ENCODE results near the gene NUP37.

DNA sequence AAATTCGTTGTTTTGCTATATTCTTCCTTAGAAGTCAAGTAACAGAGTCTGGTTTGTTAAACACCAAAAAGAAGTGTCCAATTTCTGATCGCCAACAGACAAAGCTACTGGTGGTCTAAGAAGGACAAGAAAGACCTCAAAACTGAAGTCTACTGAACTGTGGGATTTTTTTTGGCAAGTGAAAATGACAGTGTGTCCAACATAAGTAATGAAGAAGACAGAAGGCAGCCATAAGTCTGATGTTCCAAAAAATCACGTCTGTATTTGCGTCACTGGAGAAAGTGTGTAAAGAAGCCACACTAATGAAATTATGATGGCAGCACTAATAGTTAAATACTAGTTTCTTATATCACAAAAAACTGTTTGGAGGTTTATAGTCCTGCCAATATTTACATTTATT is 90.8 kb downstream of the NUP37 start:
- TF ChIP-seq POLR2A (IDR thresholded peaks at IDR 0.05; ENCODE audit: low read depth, low read length) (no peak), POLR2AphosphoS5 (IDR thresholded peaks at IDR 0.05; ENCODE audit: low read depth, low read length) (no peak), SPI1 (IDR thresholded peaks at IDR 0.05; ENCODE audit: low read depth, low read length) (no peak), TAF1 (IDR thresholded peaks at IDR 0.05; ENCODE audit: low read depth, low read length) (no peak), PAX5 (IDR thresholded peaks at IDR 0.05; ENCODE audit: insufficient read depth, low read length, severe bottlenecking) (no peak), POU2F2 (IDR thresholded peaks at IDR 0.05; ENCODE audit: low read depth, low read length) (no peak)
